ENCODE data around the gene SLC7A6.
"Not testable (repeated sequence)": the region's sequence is repeated elsewhere in the genome, so short reads cannot be mapped to it uniquely, and the experiment has no call there.

The SLC7A6 gene

GRCh38 chr16:68283801-68284598 is 19.7 kb downstream of the SLC7A6 start:
- no peak for DNase-seq (ENCODE audit: low read depth)

GRCh38 chr16:68284847-68285246 is 20.5 kb downstream of the SLC7A6 start:
- DNase-seq (ENCODE audit: low read depth), result no peak

DNA sequence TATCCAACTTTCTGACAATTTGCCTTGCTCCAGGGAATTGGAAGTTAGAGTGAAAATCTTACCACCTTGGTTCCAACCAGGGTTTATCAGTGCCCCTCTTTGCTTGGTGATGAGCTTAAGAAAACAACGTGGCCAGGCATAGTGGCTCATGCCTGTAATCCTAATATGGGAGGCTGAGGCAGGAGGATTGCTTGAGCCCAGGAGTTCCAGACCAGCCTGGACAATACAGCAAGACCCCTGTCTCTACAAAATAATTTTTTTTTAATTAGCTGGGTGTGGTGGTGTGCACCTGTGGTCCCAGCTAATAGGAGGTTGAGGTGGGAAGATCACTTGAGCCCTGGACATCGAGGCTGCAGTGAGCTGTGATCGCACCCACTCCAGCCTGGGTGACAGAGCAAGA is 21.4 kb downstream of the SLC7A6 start:
- no peak for DNase-seq (ENCODE audit: low read depth)

DNA sequence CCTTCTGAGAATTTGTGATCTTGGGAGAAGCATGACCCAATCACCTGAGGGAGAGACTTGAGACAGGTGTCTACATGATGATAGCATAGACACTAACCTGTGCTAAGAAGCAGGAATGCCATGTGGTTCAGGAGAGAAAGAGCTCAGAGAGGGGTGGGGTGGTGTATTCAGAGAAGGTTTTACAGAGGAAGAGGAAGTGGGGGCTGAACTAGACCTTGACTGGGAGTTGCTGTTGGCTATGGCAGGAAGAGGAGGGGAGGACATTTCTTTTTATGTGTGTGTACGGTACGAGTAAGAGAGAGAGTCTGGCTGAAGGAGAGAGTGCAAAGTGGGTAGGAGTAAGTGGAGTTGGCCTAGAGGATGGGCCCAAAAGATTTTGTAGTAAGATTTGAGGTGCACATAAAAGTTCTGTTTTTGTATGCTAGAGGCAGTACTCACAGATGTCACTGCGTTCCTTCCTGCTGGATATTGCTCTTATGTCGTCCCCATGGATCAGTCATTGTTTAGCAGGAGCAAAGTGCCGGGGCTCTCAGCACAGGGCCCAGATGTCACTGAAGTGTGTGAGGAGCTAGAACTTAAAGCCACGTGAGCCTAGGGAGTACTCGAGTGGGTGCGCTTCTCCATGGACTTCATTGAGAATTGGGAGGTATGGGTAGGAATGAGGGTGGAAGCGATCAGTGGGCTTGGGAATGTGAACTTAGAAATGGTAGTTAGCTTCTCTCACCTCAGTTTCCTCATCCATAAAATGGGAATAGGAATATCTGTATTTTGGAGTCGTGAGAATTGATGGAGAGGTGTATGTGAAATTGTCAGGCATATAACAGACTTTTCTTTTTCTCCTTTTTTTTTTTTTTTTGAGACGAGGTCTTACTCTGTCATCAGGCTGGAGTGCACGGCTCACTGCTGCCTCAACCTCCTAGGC is 22.1 kb downstream of the SLC7A6 start:
- DNase-seq (ENCODE audit: low read depth), result no peak

GRCh38 chr16:68287276-68288251 is 23.2 kb downstream of the SLC7A6 start:
- no peak for DNase-seq (ENCODE audit: low read depth)

DNA sequence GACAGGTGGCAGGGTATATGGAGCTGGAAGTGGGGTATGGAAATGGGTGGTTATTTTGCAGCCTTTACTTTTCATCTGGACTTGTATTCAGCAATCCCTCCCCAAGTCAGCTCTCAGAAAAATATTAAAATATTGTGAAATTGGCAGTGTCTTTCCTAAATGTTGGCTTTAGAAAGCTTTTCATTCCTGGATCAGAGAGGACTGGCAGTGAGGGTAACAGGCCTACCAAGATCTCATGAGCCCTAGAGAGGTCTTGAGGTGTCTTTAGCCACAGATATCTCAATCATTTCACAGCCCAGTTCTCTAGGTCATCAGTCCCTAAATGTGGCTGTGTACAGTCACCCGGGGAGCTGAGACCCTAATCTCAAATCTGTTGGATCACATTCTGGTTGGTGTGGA is 23.9 kb downstream of the SLC7A6 start:
- no peak for DNase-seq (ENCODE audit: low read depth)

GRCh38 chr16:68288796-68289195 is 24.5 kb downstream of the SLC7A6 start:
- DNase-seq (ENCODE audit: low read depth), result not testable (repeated sequence)

DNA sequence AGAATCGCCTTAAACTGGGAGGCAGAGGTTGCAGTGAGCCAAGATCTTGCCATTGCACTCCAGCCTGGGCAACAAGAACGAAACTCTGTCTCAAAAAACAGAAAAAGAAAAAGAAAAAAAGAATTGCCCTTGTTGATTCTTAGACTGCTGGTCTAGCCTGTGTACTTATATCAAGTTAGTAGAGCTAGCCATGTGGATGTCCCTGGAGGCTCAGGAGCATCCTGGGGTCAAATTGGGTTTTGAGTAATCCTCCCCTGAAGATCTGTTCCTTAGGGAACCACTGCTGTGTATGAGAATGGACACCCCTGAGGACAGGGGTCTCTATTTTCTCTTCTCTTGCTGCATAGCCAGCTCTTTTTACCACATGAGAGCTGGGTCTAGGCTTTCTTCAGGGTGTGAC is 24.9 kb downstream of the SLC7A6 start:
- no peak for DNase-seq (ENCODE audit: low read depth)

GRCh38 chr16:68289621-68290329 is 25.4 kb downstream of the SLC7A6 start:
- DNase-seq (ENCODE audit: low read depth), result no peak

- no peak for DNase-seq (ENCODE audit: low read depth)
These were observed 26.1 kb downstream of the SLC7A6 start for GRCh38 chr16:68290450-68290849.

GRCh38 chr16:68291227-68291626 is 26.9 kb downstream of the SLC7A6 start:
- DNase-seq (ENCODE audit: low read depth), result no peak

GRCh38 chr16:68292425-68292824 is 28.1 kb downstream of the SLC7A6 start:
- DNase-seq (ENCODE audit: low read depth), result no peak

GRCh38 chr16:68296291-68296690 is 32.0 kb downstream of the SLC7A6 start:
- DNase-seq (ENCODE audit: low read depth), result no peak

- DNase-seq (ENCODE audit: low read depth), result no peak
These were observed 32.4 kb downstream of the SLC7A6 start for GRCh38 chr16:68296693-68297092.

DNA sequence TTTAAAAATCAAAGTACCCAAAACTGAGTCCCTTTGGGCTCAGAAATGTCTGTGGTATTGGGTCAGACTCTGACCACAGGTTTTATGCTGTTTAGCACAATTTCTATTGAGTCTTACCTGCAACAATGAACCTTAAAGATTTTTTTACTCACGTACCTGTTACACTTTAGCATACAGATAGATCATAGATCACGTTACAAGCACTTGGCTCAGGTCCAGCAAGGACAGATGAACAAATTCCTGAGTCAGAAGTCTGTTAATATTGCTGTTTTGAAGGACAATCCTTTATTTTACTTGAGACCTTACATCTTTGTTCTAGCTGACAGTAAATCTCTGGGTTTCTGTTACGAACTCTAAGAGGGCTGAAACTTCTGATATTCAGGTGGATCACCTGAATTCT is 33.6 kb downstream of the SLC7A6 start:
- DNase-seq (ENCODE audit: low read depth), result no peak

- no peak for DNase-seq (ENCODE audit: low read depth)
These were observed 34.0 kb downstream of the SLC7A6 start for GRCh38 chr16:68298312-68298711.

DNA sequence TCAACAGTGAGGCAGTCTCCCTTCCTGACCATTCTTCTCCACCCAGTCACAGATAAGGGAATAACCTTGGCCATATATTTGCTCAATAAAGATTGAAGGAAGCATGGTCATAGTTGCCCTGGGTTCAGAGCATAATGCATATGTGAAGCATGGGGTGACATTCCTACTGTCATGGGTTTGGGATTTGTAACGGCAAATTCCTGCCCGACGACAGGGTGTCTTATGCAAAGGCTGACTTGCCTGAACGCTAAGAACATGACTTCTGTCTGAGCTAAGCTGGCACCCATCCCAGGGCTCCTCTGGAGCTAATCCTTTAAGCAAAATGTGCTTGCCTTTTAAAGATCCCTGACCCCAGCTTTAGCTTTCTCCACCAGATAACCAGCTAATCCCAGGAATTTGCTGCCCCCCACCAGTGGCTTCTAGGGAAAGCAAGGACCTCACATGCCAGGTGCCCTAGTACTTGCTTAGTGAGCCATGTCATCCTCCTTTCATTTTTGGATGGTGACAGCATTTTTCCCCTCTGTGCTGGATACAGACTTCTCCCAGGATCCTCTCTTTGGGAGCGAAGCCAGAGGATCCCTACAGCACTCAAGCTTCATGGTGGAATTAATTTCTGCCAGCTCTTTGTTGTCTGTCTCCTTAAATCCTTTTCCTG is 34.7 kb downstream of the SLC7A6 start:
- DNase-seq (ENCODE audit: low read depth), result no peak

GRCh38 chr16:68299571-68300453 is 35.5 kb downstream of the SLC7A6 start:
- no peak for DNase-seq (ENCODE audit: low read depth)

DNA sequence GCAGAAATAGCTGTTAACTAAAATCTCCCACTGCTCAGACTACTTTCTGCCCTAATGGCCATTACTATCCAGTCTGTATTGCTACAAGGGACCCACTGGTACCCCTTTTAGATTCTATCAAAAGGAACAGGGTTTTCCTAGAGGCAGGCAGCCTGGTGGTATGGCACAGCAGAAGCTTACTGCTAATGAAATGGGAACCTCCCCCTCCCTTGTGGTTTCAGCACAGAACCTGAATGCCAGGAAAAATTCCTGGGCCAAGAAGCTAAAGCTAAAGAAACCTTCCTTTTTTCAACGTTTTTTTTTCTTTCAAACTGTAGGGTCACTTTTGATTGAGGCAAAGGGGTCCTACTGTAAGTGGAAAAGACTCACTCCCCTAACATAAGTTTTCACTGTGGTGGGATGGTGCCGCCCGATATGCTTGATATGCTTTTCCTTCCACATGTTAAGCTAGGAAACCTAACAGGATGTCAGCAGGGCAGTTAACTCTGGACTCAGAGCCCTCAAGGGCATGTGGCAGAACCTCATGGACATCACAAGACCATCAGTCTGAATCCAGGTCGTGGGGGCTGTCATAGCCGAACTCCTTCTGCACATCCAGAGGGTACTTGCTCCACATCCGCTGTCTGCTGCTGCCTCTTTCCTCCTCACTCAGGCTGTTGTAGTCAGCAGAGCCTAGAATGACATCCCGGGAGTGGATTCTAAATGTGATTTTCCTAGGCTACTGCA is 36.6 kb downstream of the SLC7A6 start:
- no peak for DNase-seq (ENCODE audit: low read depth)

Data from activated T-cell treated with anti-CD3 and anti-CD28 coated beads for 24 hours (primary cell).